Measurements from ENCODE around the gene ADAP1. TPM values are rescaled to one million over a fixed set of nuclear protein-coding genes. Genes with fewer than 3 reads are reported as not detected.

Gene ADAP1
- total and polyA plus RNA-seq, 7 donors: 11.4 to 157 (median 72.6) TPM

DNA sequence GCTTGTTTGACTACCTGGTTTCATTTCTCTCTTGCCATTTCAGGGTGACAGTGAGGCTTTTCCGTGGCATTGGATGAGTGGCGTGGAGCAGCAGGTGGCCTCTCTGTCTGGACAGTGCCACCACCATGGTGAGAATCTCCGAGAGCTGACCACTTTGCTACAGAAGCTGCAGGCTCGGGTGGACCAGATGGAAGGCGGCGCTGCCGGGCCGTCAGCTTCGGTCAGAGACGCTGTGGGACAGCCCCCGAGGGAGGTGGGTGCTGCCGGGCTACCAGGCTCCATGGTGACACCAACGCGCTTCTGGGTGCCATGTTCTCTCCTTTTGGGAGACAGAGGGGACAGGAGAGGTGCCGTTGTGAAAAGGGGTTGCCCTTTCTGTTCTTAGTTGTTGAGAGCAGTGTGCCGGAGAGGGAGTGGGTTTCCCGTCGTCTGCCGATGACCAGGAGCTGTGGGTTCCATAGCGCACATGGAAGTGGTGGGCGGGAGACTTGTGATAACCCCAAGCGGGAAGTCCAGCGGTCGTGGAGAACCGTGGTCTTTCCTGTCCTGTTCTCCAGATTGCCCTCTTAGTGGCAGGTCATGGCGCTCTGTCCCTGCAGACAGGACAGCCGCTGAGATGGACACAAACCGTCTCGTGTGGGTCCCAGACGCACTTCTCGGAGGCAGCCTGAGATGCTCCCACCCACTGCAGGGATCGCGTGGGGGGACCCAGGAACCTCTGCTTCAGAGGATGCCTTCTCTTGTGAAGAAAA, 100.9 kb downstream of the ADAP1 start:
- H3K36me3 ChIP-seq: peaks cover 39 to 100% (median 78%) of the 10 kb centered on the region in 4 donors
- H3K27me3 ChIP-seq: no peaks in the 10 kb centered on the region
- WGBS, 2 donors: 92 to 94% methylated on average over 33 of the region's 33 CpGs
- no peaks in the 10 kb centered on the region for H3K4me1 ChIP-seq
- DNase-seq: no peak
- no peak overlapping the region for H3K27ac ChIP-seq
- intact Hi-C loops (cut with DNase I): no loop called here
- H3K4me3 ChIP-seq: no peak overlapping the region
- TF ChIP-seq POLR2AphosphoS5 (IDR thresholded peaks at IDR 0.05) (no peak), POLR2A (IDR thresholded peaks at IDR 0.05) (no peak), EP300 (IDR thresholded peaks at IDR 0.05) (no peak)
- TF ChIP-seq, protein P1, sequence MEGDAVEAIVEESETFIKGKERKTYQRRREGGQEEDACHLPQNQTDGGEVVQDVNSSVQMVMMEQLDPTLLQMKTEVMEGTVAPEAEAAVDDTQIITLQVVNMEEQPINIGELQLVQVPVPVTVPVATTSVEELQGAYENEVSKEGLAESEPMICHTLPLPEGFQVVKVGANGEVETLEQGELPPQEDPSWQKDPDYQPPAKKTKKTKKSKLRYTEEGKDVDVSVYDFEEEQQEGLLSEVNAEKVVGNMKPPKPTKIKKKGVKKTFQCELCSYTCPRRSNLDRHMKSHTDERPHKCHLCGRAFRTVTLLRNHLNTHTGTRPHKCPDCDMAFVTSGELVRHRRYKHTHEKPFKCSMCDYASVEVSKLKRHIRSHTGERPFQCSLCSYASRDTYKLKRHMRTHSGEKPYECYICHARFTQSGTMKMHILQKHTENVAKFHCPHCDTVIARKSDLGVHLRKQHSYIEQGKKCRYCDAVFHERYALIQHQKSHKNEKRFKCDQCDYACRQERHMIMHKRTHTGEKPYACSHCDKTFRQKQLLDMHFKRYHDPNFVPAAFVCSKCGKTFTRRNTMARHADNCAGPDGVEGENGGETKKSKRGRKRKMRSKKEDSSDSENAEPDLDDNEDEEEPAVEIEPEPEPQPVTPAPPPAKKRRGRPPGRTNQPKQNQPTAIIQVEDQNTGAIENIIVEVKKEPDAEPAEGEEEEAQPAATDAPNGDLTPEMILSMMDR (IDR thresholded peaks at IDR 0.05): no peak
- no peaks in the 10 kb centered on the region for H3K9me3 ChIP-seq

DNA sequence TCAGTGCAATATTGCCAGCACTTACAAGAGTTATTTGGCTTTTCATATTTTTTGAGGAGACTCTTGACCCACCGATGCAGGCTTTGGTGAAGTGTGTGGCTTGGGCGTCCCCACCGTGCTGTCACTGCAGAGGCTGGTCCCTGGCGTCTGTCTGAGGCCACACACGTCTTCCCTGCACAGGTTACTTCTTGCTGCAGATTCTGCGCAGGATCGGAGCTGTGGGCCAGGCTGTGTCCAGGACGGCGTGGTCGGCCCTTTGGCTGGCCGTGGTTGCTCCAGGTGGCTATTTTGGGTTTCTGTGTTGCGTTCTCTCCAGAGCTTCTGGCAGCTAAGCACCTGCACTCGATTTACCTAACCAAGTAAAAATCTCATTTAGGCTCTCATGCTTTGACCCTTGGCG, 103.3 kb downstream of the ADAP1 start:
- H3K27me3 ChIP-seq: no peaks in the 10 kb centered on the region
- H3K4me3 ChIP-seq: no peak overlapping the region
- H3K27ac ChIP-seq: no peak overlapping the region
- no peak for DNase-seq
- intact Hi-C loops (cut with DNase I): no loop called here
- no peaks in the 10 kb centered on the region for H3K4me1 ChIP-seq
- no peak for TF ChIP-seq POLR2A (IDR thresholded peaks at IDR 0.05)
- TF ChIP-seq, protein P1 (IDR thresholded peaks at IDR 0.05): no peak
- no peak for TF ChIP-seq EP300 (IDR thresholded peaks at IDR 0.05)
- no peak for TF ChIP-seq POLR2AphosphoS5 (IDR thresholded peaks at IDR 0.05)
- H3K36me3 ChIP-seq: peaks cover 23 to 79% (median 56%) of the 10 kb centered on the region in 4 donors
- WGBS, 2 donors: 92 to 93% methylated on average over 14 of the region's 14 CpGs
- no peaks in the 10 kb centered on the region for H3K9me3 ChIP-seq

DNA sequence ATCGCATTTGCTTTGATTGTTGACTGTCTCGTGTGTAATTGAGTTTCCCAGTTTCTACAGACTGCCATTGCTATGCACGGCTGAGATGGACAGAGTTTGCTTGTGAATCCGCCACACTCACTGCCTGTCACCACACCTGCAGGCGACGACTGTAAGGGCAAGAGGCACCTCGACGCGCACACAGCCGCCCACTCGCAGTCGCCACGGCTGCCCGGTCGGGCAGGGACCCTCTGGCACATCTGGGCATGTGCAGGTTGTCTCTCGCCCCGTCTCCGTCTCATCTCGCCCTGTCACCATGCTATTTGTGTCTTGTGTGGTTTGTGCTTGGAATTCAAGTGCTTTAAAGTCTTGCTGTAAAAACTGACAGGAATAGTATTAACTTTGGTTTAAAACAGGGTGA, 104.7 kb downstream of the ADAP1 start:
- Histone ChIP-seq H3K27me3 (no peaks in the 10 kb centered on the region), H3K4me1 (no peaks in the 10 kb centered on the region), H3K4me3 (no peak overlapping the region), H3K27ac (no peak overlapping the region), H3K36me3 (peaks cover 23 to 71% (median 43%) of the 10 kb centered on the region in 4 donors), H3K9me3 (no peaks in the 10 kb centered on the region)
- intact Hi-C loops (cut with DNase I): no loop called here
- TF ChIP-seq POLR2AphosphoS5 (IDR thresholded peaks at IDR 0.05) (no peak), POLR2A (IDR thresholded peaks at IDR 0.05) (no peak), EP300 (IDR thresholded peaks at IDR 0.05) (no peak)
- TF ChIP-seq, protein P1 (IDR thresholded peaks at IDR 0.05): no peak
- WGBS, 2 donors: 96% methylated on average over 19 of the region's 19 CpGs
- no peak for DNase-seq

DNA sequence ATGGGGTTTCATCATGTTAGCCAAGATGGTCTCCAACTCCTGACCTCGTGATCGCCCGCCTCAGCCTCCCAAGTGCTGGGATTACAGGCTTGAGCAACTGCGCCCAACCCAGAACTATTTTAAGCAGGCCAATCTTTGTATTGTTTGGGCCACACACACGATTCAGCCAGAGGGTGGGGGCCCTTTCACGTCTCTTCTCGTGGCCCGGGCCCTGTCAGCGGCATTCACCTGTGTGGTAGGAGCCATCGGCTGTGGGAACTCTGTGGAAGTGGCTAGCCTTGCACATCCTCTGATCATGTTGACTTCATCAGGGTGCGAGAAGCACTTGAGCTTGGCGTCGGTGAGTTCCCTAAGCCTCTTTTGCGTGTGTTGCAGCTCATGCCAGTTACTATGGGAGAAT, 105.3 kb downstream of the ADAP1 start:
- peaks cover 17 to 71% (median 43%) of the 10 kb centered on the region in 4 donors for H3K36me3 ChIP-seq
- 94 to 95% methylated on average over 14 of the region's 14 CpGs for WGBS, 2 donors

More for the DNA sequence above, 105.3 kb downstream of the ADAP1 start:
- Histone ChIP-seq H3K27ac (no peak overlapping the region), H3K9me3 (no peaks in the 10 kb centered on the region), H3K4me3 (no peak overlapping the region), H3K27me3 (no peaks in the 10 kb centered on the region), H3K4me1 (no peaks in the 10 kb centered on the region)
- intact Hi-C loops (cut with DNase I): no loop called here
- no peak for DNase-seq
- TF ChIP-seq POLR2AphosphoS5 (IDR thresholded peaks at IDR 0.05): no peak

Other genes starting within 250 kb of the ADAP1 start
- gene DNAAF5, start 228.0 kb downstream of the ADAP1 start, total RNA-seq: 10 to 100 TPM; 13.2 to 25.4 (median 16.0) TPM
- gene DNAAF5, start 228.0 kb downstream of the ADAP1 start, polyA plus RNA-seq: 10 to 100 TPM in 1 of 3 donors, 1 to 10 TPM in 2; 7.8 to 23.4 (median 9.7) TPM
- gene PRKAR1B, start 227.4 kb downstream of the ADAP1 start, total RNA-seq: 10 to 100 TPM in 3 of 4 donors, 1 to 10 TPM in 1; 9.7 to 26.6 (median 10.9) TPM
- gene PRKAR1B, start 227.4 kb downstream of the ADAP1 start, polyA plus RNA-seq: 10 to 100 TPM in 2 of 3 donors, 1 to 10 TPM in 1; 9.5 to 20.4 (median 12.6) TPM
- gene SUN1, start 122.2 kb downstream of the ADAP1 start, total RNA-seq: 100 to 1,000 TPM; 108 to 130 (median 119) TPM
- gene SUN1, start 122.2 kb downstream of the ADAP1 start, polyA plus RNA-seq: 10 to 100 TPM; 23.4 to 71.0 (median 30.1) TPM
- gene GET4, start 78.1 kb downstream of the ADAP1 start, total RNA-seq: 10 to 100 TPM; 20.3 to 32.4 (median 25.4) TPM
- gene GET4, start 78.1 kb downstream of the ADAP1 start, polyA plus RNA-seq: 10 to 100 TPM; 25.8 to 51.4 (median 31.2) TPM
- gene COX19, start 20.9 kb upstream of the ADAP1 start, total RNA-seq: 10 to 100 TPM in 1 of 4 donors, 1 to 10 TPM in 3; 8.9 to 12.7 (median 9.3) TPM
- 10 to 100 TPM in 1 of 3 donors, 1 to 10 TPM in 2; 5.1 to 11.5 (median 6.0) TPM for gene COX19, start 20.9 kb upstream of the ADAP1 start, polyA plus RNA-seq
- gene CYP2W1, start 28.5 kb upstream of the ADAP1 start, total RNA-seq: under 1 TPM in 1 of 4 donors, not detected in 3; 0.83 TPM
- gene CYP2W1, start 28.5 kb upstream of the ADAP1 start, polyA plus RNA-seq: 1 to 10 TPM in 1 of 3 donors, not detected in 2; 3.8 TPM
- gene GPR146, start 89.9 kb upstream of the ADAP1 start, total RNA-seq: 10 to 100 TPM; 10.8 to 33.5 (median 27.2) TPM
- gene GPR146, start 89.9 kb upstream of the ADAP1 start, polyA plus RNA-seq: 1 to 10 TPM; 3.0 to 7.1 (median 5.5) TPM
- gene GPER1, start 133.4 kb upstream of the ADAP1 start, total RNA-seq: 10 to 100 TPM in 2 of 4 donors, 1 to 10 TPM in 2; 4.6 to 15.8 (median 8.1) TPM
- gene GPER1, start 133.4 kb upstream of the ADAP1 start, polyA plus RNA-seq: 1 to 10 TPM; 3.5 to 4.2 (median 3.9) TPM
- gene ZFAND2A, start 205.5 kb upstream of the ADAP1 start, total RNA-seq: 10 to 100 TPM; 21.6 to 28.2 (median 25.0) TPM
- gene ZFAND2A, start 205.5 kb upstream of the ADAP1 start, polyA plus RNA-seq: 100 to 1,000 TPM in 1 of 3 donors, 10 to 100 TPM in 2; 35.5 to 231 (median 99.7) TPM

Data from sigmoid colon (tissue), 7 donors.